NCI-H146 (cell line): Measurements from ENCODE around the gene THAP4.
"Not testable (repeated sequence)": the region's sequence is repeated elsewhere in the genome, so short reads cannot be mapped to it uniquely, and the experiment has no call there.

Experiments used
- DNase-seq: peaks from one replicate; lab custom pipeline; 2025; lab: John Stamatoyannopoulos, UW

THAP4 gene

GRCh38 chr2:241582806-241583205 is 54.2 kb downstream of the THAP4 start:
- DNase-seq = no peak

GRCh38 chr2:241582328-241582727 is 54.6 kb downstream of the THAP4 start:
- no peak for DNase-seq

DNA sequence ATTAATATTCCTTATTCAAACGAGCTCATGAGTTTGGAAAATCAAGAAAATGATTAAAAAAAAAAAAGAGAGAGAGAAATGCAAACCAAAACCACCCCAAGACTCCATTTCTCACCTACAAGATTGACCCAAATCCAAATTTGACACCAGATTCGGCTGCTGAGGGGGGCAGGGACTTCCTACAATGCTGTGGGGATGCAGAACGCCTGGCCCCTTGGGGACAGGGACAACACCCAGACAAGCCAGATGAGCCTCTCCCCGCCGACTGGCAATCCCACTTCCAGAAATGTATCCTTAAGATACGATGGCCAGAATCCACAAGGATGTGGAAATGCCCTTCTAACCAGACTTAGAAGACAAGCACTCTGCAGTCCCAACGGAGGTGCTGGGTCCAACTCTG is 57.7 kb downstream of the THAP4 start:
- no peak for DNase-seq

DNA sequence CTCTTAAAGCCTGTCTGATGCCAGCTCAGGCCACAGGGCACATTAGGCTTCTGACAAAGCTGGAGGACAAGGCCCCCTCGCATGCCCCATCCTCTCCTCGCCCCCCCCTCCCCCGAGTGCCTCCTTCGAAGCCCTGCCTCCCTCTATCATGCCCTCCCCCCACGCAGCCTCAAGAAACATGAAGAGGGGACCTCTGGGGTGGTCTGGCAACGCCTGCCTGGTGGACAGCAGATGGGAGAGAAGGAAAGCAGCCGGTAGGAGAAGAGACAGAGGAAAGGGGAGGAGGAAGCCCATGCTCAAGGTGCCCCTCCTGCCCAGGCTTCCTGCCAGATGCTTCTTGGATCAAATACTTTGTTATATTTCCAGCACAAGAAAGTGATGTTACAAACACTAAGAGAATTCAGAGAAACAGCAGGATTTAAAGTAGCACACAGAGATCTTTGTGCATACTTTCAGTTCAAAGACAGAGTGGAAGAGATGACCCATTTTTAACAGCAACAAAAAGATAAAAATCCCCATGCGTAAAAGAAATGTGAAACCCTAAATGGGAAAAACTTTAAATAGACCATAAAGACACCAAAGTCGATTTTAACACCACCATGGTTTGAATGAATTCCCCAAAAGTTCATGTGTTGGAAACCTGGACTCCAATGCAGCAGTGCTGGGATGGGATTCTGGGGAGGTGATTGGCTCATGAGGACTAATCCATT is 59.4 kb downstream of the THAP4 start:
- DNase-seq = no peak

DNA sequence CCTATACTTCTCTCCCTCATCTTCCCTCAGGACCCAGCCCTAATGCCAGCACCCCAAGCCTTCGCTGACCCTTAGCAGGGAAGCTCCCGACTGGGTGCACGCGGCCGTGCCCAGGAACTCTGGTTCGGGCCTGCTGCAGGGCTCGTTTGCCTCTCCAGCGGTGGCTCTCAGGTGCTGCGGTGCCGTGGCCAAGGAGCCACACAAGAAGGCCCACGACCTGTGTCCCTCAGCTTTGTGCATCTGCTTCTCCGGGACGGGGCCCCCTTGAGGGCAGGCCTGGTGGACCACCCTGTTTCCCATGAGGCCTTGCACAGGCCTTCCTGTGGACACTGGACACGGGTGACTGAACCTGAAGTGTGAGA is 60.7 kb downstream of the THAP4 start:
- no peak for DNase-seq

DNA sequence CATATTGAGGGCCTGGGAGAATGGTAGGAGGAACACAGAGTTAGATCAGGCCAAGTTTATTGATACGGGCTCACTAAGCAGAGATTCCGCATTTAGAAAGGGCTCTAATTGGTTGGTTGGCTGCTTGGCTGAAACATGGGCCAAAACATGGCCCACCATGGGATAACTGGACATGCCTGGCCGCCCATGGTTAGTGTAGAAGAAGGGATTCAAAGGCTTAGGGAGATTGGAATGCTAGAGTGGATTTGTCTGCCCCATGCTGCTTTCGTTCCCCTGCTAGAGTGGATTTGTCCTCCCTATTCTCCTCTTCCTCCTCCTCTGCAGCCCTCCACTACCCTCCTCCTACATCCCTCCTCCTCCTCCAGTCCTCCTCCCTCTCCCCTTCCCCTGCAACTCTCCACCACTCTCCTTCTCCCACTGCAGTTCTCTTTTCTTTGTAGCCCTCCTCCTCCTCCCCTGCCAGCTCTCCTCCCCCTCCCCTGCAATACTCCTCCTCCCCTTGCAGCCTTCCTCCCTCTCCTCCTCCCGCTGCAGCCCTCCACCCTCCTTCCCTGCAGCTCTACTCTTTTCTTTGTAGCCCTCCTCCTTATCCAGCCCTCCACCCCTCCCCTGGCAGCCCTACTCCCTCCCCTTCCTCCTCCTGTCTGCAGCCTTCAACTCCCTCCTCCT is 61.2 kb downstream of the THAP4 start:
- DNase-seq = no peak

GRCh38 chr2:241574911-241575623 is 61.9 kb downstream of the THAP4 start:
- no peak for DNase-seq

- no peak for DNase-seq
Measured at GRCh38 chr2:241573741-241574140, 63.2 kb downstream of the THAP4 start.

DNA sequence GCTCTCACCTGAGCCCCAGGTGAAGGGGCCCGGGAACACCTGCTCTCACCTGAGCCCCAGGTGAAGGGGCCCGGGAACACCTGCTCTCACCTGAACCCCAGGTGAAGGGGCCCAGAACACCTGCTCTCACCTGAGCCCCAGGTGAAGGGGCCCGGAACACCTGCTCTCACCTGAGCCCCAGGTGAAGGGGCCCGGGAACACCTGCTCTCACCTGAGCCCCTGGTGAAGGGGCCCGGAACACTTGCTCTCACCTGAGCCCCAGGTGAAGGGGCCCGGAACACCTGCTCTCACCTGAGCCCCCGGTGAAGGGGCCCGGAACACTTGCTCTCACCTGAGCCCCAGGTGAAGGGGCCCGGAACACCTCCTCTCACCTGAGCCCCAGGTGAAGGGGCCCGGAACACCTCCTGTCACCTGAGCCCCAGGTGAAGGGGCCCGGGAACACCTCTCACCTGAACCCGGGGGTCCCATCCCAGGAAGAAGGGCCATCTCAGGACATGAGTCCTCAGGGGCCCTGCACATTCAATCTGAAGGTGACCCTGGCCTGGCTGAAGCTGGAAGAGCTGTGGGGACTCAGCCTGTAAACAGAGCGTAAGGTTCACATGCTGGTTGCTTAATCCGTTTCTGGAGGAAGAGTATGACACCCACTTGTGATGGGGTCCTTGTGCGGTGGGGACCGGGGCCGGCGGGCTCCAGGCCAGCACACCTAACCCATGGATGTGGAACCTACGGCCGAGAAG is 63.9 kb downstream of the THAP4 start:
- not testable (repeated sequence) for DNase-seq

GRCh38 chr2:241571821-241572620 is 64.9 kb downstream of the THAP4 start:
- DNase-seq = no peak

DNA sequence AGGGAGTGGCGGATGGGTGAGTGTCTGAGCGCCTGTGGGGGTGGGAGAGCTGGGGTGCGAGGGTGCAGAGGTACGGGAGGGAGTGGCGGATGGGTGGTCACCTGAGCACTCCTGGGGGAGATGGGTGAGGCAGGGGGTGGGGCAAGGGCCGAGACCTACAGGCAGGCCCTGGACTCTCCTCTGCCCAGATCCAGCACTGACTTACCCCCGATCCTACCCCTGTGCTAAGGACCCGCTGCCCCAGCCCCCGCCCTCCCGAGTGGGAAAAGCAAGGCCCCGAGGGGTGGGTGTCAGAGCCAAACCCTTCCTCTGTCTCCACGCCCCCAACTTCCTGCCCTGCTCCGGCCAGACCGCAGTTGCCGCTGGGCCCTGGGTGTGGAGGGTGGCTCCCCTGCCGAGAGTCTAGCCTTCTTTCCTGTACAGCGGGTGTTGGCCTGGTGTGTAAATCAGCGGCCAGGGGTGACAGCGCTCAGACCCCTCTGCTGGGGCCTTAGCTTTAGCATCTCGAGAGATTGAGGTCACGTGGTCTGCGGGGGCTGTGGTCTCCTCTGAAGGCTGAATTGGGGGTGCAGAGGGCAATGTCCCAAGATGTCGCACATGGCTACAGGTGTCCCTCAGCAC is 65.9 kb downstream of the THAP4 start:
- DNase-seq = no peak

GRCh38 chr2:241569831-241570281 is 67.1 kb downstream of the THAP4 start:
- no peak for DNase-seq

GRCh38 chr2:241568726-241569125 is 68.2 kb downstream of the THAP4 start:
- no peak for DNase-seq

GRCh38 chr2:241567776-241568175 is 69.2 kb downstream of the THAP4 start:
- DNase-seq = no peak

- DNase-seq = not testable (repeated sequence)
Measured at GRCh38 chr2:241567266-241567665, 69.7 kb downstream of the THAP4 start.

DNA sequence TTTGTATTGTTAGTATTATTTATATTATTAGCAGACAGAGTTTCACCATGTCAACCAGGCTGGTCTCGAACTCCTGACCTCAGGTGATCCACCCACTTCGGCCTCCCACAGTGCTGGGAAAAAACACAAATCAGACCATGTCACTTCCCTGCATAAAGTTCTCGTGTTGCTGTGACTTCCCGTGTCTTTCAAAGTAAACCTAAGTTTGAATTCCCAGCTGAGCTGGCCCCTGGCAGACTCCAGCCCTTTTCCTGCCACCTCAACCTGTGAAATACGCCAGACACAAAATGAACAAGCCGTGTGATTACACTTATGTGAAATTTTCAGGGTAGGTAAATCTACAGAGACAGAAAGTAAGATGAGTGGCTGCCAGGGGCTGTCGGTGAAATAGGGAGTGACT is 70.5 kb downstream of the THAP4 start:
- no peak for DNase-seq

DNA sequence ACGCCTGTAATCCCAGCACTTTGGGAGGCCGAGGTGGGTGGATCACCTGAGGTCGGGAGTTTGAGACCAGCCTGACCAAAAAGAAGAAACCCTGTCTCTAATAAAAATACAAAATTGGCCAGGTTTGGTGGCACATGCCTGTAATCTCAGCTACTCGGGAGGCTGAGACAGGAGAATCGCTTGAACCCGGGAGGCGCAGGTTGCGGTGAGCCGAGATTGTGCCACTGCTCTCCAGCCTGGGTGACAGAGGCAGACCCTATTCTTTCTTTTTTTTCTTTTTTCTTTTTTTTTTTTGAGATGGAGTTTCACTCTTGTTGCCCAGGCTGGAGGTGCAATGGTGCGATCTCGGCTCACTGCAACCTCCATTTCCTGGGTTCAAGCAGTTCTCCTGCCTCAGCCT is 70.9 kb downstream of the THAP4 start:
- DNase-seq = not testable (repeated sequence)

- no peak for DNase-seq
Measured at GRCh38 chr2:241565411-241565810, 71.5 kb downstream of the THAP4 start.

- no peak for DNase-seq
Measured at GRCh38 chr2:241564596-241565410, 72.2 kb downstream of the THAP4 start.

GRCh38 chr2:241563981-241564595 is 72.9 kb downstream of the THAP4 start:
- no peak for DNase-seq
